Gastroesophageal sphincter (tissue), 3 donors: ENCODE results near the gene MTA3.

Experiments used
- CTCF ChIP-seq, 4 experiments: fragments of 200-600 bp in 2 of 4; fragments of 450-650 bp in 2 of 4; sonication (generic) in 1 of 4; IDR thresholded peaks; one replicate each; pipeline ENCODE4 v1.5.1; 2017 to 2019; ENCODE audit warnings: antibody characterized with exemption in 4 of 4, mild to moderate bottlenecking in 2 of 4, moderate library complexity in 2 of 4
- POLR2A ChIP-seq, 2 donors: fragments of 450-650 bp; IDR thresholded peaks; one replicate each; pipeline ENCODE4 v1.6.1; 2017; ENCODE audit warnings: antibody characterized with exemption in 2 of 2, mild to moderate bottlenecking in 2 of 2, moderate library complexity in 1 of 2

GRCh38 chr2:42794271-42795046, 226.0 kb downstream of the MTA3 start:
- peak in 1 of 4 experiments; percentile 7 for TF ChIP-seq CTCF (IDR thresholded peaks at IDR 0.05)
- TF ChIP-seq POLR2A (IDR thresholded peaks at IDR 0.05) = no peak
